ENCODE data around the gene DCAF7. TPM values are rescaled to one million over a fixed set of nuclear protein-coding genes. Genes with fewer than 3 reads are reported as not detected.
A peak's percentile ranks its signal among the peaks of the same experiment; 100 is the strongest.

The DCAF7 gene
- total RNA-seq, 1 experiment from 2014 or later, result 91.5 TPM

- H3K27me3 Mint-ChIP-seq (ENCODE audit: low read depth), result peaks cover 18% of the 10 kb centered on the region
- H3K4me3 Mint-ChIP-seq, result no peak overlapping the region
- peaks cover 21% of the 10 kb centered on the region for H3K4me1 Mint-ChIP-seq
- POLR2A ChIA-PET, result no interaction called here
- DNase-seq (ENCODE audit: low spot score) (peak; percentile 12), ATAC-seq (peak; percentile 22)
- TF ChIP-seq ESRRA (CRISPR knock-in tag; IDR thresholded peaks at IDR 0.05; ENCODE audit: borderline replicate concordance), result no peak
- TF ChIP-seq ZBTB43 (CRISPR knock-in tag; IDR thresholded peaks at IDR 0.05), result no peak
- no peak for TF ChIP-seq CBFB (CRISPR knock-in tag; IDR thresholded peaks at IDR 0.05; ENCODE audit: low read depth)
- no peak for TF ChIP-seq ARID4B (CRISPR knock-in tag; IDR thresholded peaks at IDR 0.05; ENCODE audit: borderline replicate concordance)
- TF ChIP-seq MXD4 (CRISPR knock-in tag; IDR thresholded peaks at IDR 0.05; ENCODE audit: borderline replicate concordance), result no peak
- no peak for TF ChIP-seq ZNF317 (CRISPR knock-in tag; IDR thresholded peaks at IDR 0.05; ENCODE audit: borderline replicate concordance, low read depth)
- no peak for TF ChIP-seq AR (CRISPR knock-in tag; IDR thresholded peaks at IDR 0.05)
- TF ChIP-seq GABPB1 (CRISPR knock-in tag; IDR thresholded peaks at IDR 0.05), result no peak
- no peak for TF ChIP-seq ZNF138 (CRISPR knock-in tag; conservative IDR thresholded peaks at IDR 0.05)
- no peak for TF ChIP-seq HMGXB4 (CRISPR knock-in tag; IDR thresholded peaks at IDR 0.05)
- no peak for TF ChIP-seq E2F1 (CRISPR knock-in tag; IDR thresholded peaks at IDR 0.05)
- TF ChIP-seq ZNF512 (CRISPR knock-in tag; IDR thresholded peaks at IDR 0.05; ENCODE audit: borderline replicate concordance), result no peak
- TF ChIP-seq RELA (CRISPR knock-in tag; IDR thresholded peaks at IDR 0.05; ENCODE audit: borderline replicate concordance), result no peak
- TF ChIP-seq TEAD1 (CRISPR knock-in tag; IDR thresholded peaks at IDR 0.05), result no peak
- no peak for TF ChIP-seq CREM (CRISPR knock-in tag; IDR thresholded peaks at IDR 0.05)
- no peak for TF ChIP-seq MYBL2 (CRISPR knock-in tag; IDR thresholded peaks at IDR 0.05)
- CTCF ChIA-PET, result interaction anchor here (0.6 to 2.3 kb wide), 11 partner anchors 9 to 1557 kb away, joined by 3 to 10 read pairs (median 6); partner anchors contain the start of genes ACE, KCNH6 and MAP3K3
- H3K27ac Mint-ChIP-seq, result no peak overlapping the region
- H3K9me3 Mint-ChIP-seq, result no peaks in the 10 kb centered on the region
- no peaks in the 10 kb centered on the region for H3K36me3 Mint-ChIP-seq
These were observed 7.1 kb upstream of the DCAF7 start for GRCh38 chr17:63542942-63543821.

All from WTC11 (cell line).